GM12878 (cell line): ENCODE results near the gene MLST8. TPM values are rescaled to one million over a fixed set of nuclear protein-coding genes. Genes with fewer than 3 reads are reported as not detected.

Experiments used
- ATAC-seq: fragments of 200-7000 bp; cut with Tn5 transposase; 3 replicates; pipeline ENCODE4 v1.9.1; 2020; ENCODE audit warnings: mild to moderate bottlenecking, moderate library complexity
- BruUV-seq: library from RNA; stranded (reverse); fragments of 400-500 nt; replicated peaks from 2 replicates; lab custom pipeline; 2021; lab: Mats Ljungman, UMichigan
- CTCF ChIA-PET: fragments of 300-600 bp; sonication (Branson Sonifier 250); formaldehyde crosslinking; extraction: SDS; loops from one replicate; lab custom pipeline; 2021; ENCODE audit warnings: inconsistent platforms; lab: Yijun Ruan, JAX
- POLR2A ChIA-PET: fragments of 350-600 bp; formaldehyde crosslinking; extraction: SDS; loops from one replicate; lab custom pipeline; 2021; ENCODE audit warnings: inconsistent platforms; lab: Charles Lee
- RAD21 ChIA-PET: fragments of 300-600 bp; sonication (Branson Sonifier 250); formaldehyde crosslinking; loops from one replicate; lab custom pipeline; 2023; ENCODE audit warnings: antibody characterized with exemption; ENCODE audit not compliant: unreplicated experiment; lab: Charles Lee
- SMC1A ChIA-PET: fragments of 300-600 bp; sonication (Branson Sonifier 250); formaldehyde crosslinking; loops from one replicate; lab custom pipeline; 2023; ENCODE audit not compliant: unreplicated experiment, uncharacterized antibody; lab: Charles Lee
- DNase-seq: peaks from one replicate; pipeline ENCODE4 v3.0.0-alpha.2; 2011; ENCODE audit warnings: low read depth, low spot score
- FAIRE-seq: peaks from 3 replicates; lab custom pipeline; 2011; peaks lifted over from hg19 to GRCh38; lab: Jason Lieb, UNC
- H2AFZ ChIP-seq: 2 replicates; pipeline ENCODE4 v1.6.0; 2011; ENCODE audit warnings: low read depth, low read length, control low read depth; ENCODE audit not compliant: control insufficient read depth
- H3K27ac ChIP-seq: 2 replicates; pipeline ENCODE4 v1.5.1; 2011; ENCODE audit warnings: control low read depth; ENCODE audit not compliant: control insufficient read depth, insufficient read depth
- H3K27me3 ChIP-seq, 2 experiments: replicated peaks in 1 of 2; 2 replicates each; pipeline versions ENCODE4 v1.6.0 to v1.6.1; 2011; ENCODE audit warnings: low read length in 1 of 2; ENCODE audit not compliant: control insufficient read depth in 2 of 2, insufficient read depth in 2 of 2
- H3K36me3 ChIP-seq, 2 experiments: 2 replicates each; pipeline ENCODE4 v1.5.1; 2011; ENCODE audit warnings: low read length in 1 of 2; ENCODE audit not compliant: control insufficient read depth in 2 of 2, insufficient read depth in 2 of 2
- H3K4me1 ChIP-seq: 2 replicates; pipeline ENCODE4 v1.6.1; 2011; ENCODE audit warnings: mild to moderate bottlenecking, low read length, moderate library complexity, mixed read lengths; ENCODE audit not compliant: control insufficient read depth, insufficient read depth
- H3K4me2 ChIP-seq: 2 replicates; pipeline ENCODE4 v1.6.0; 2011; ENCODE audit warnings: control low read depth; ENCODE audit not compliant: control insufficient read depth, insufficient read depth
- H3K4me3 ChIP-seq: fragments of 200-600 bp; sonication (generic); 2 replicates; pipeline ENCODE4 v1.5.1; 2016
- H3K79me2 ChIP-seq: 2 replicates; pipeline ENCODE4 v1.6.0; 2011; ENCODE audit warnings: low read length; ENCODE audit not compliant: control insufficient read depth, insufficient read depth
- H3K9ac ChIP-seq: 2 replicates; pipeline ENCODE4 v1.8.0; 2011; ENCODE audit warnings: low read length, control low read depth, mixed read lengths; ENCODE audit not compliant: control insufficient read depth, insufficient read depth
- H3K9me3 ChIP-seq: replicated peaks from 3 replicates; pipeline ENCODE4 v1.5.1; 2011; ENCODE audit warnings: mild to moderate bottlenecking, low read length; ENCODE audit not compliant: control insufficient read depth, insufficient read depth
- H4K20me1 ChIP-seq: 2 replicates; pipeline ENCODE4 v1.6.0; 2011; ENCODE audit not compliant: control insufficient read depth, insufficient read depth
- BHLHE40 ChIP-seq, 2 experiments: fragments of 450-650 bp in 1 of 2; IDR thresholded peaks; 2 replicates each; pipeline ENCODE4 v1.6.1; 2011 to 2017; ENCODE audit warnings: low read depth in 2 of 2, borderline replicate concordance in 1 of 2, improper control_type of control experiment in 1 of 2, low read length in 1 of 2, mild to moderate bottlenecking in 1 of 2
- BRCA1 ChIP-seq: IDR thresholded peaks from 2 replicates; pipeline ENCODE4 v1.6.1; 2011; ENCODE audit warnings: low read depth, low read length, improper control_type of control experiment
- CHD4 ChIP-seq: fragments of 200-600 bp; sonication (generic); IDR thresholded peaks from 2 replicates; pipeline ENCODE4 v1.6.1; 2016; ENCODE audit warnings: mild to moderate bottlenecking
- CREM ChIP-seq: IDR thresholded peaks from 2 replicates; pipeline ENCODE4 v1.6.1; 2014; ENCODE audit warnings: antibody characterized with exemption, low read depth
- EZH2 ChIP-seq: IDR thresholded peaks from 2 replicates; pipeline ENCODE4 v1.6.1; 2012; ENCODE audit warnings: low read depth, mild to moderate bottlenecking, control low read depth, inconsistent platforms, low read length, borderline replicate concordance; ENCODE audit not compliant: control insufficient read depth
- IKZF1 ChIP-seq: fragments of 450-650 bp; conservative IDR thresholded peaks from 2 replicates; pipeline ENCODE4 v1.6.1; 2017; ENCODE audit warnings: antibody characterized with exemption, mild to moderate bottlenecking
- JUNB ChIP-seq: IDR thresholded peaks from 2 replicates; pipeline ENCODE4 v1.6.1; 2016; ENCODE audit warnings: antibody characterized with exemption, mild to moderate bottlenecking
- MTA3 ChIP-seq: IDR thresholded peaks from 2 replicates; pipeline ENCODE4 v1.6.1; 2012; ENCODE audit warnings: low read length, inconsistent platforms, borderline replicate concordance
- NR2C1 ChIP-seq: fragments of 450-650 bp; IDR thresholded peaks from 2 replicates; pipeline ENCODE4 v1.6.1; 2017; ENCODE audit warnings: antibody characterized with exemption, mild to moderate bottlenecking, moderate library complexity
- PKNOX1 ChIP-seq: fragments of 450-650 bp; IDR thresholded peaks from 2 replicates; pipeline ENCODE4 v1.6.1; 2016; ENCODE audit warnings: mild to moderate bottlenecking
- RAD21 ChIP-seq: IDR thresholded peaks from 2 replicates; pipeline ENCODE4 v1.6.1; 2011; ENCODE audit warnings: mild to moderate bottlenecking, low read depth, low read length, moderate library complexity; ENCODE audit not compliant: insufficient read depth
- SPI1 ChIP-seq: IDR thresholded peaks from 2 replicates; pipeline ENCODE4 v1.6.1; 2011; ENCODE audit warnings: low read depth, mild to moderate bottlenecking, low read length, moderate library complexity, borderline replicate concordance; ENCODE audit not compliant: insufficient read depth
- USF2 ChIP-seq: IDR thresholded peaks from 2 replicates; pipeline ENCODE4 v1.6.1; 2011; ENCODE audit warnings: low read depth, low read length, improper control_type of control experiment, borderline replicate concordance
- ZBTB11 ChIP-seq: fragments of 450-650 bp; formaldehyde crosslinking; IDR thresholded peaks from 2 replicates; pipeline ENCODE4 v1.5.0; 2022; ENCODE audit warnings: mild to moderate bottlenecking, missing genetic modification characterization
- ZNF217 ChIP-seq: fragments of 450-650 bp; IDR thresholded peaks from 2 replicates; pipeline ENCODE4 v1.6.1; 2017; ENCODE audit warnings: antibody characterized with exemption, mild to moderate bottlenecking
- ZNF274 ChIP-seq: IDR thresholded peaks from one replicate; pipeline ENCODE4 v1.8.0; 2011; ENCODE audit not compliant: insufficient read length, insufficient read depth
- WGBS: methylation state at CpG from one replicate; pipeline ENCODE4 v1.1.6; 2016; ENCODE audit warnings: low lambda C conversion rate; ENCODE audit not compliant: insufficient replicate concordance, insufficient coverage; ENCODE audit errors: missing lambda C conversion rate; 5-methylcytosine and 5-hydroxymethylcytosine counted together
- in situ Hi-C: fragments of 300-500 bp; cut with MboI; formaldehyde crosslinking; loops from 9 replicates; pipeline ENCODE4 v1.14.3; 2018; ENCODE audit warnings: mixed read lengths
- intact Hi-C: fragments of 100-400 bp; cut with micrococcal nuclease; formaldehyde crosslinking; loops from one replicate; pipeline ENCODE4 v1.14.2; 2022; ENCODE audit not compliant: unreplicated experiment
- polyA plus RNA-seq, 11 experiments: library from polyadenylated mRNA; depleted of rRNA in 4 of 11; unstranded in 6 of 11; stranded (reverse) in 5 of 11; fragments of >200 nt; fragmentation: Nextera tagmentation in 4 of 11; fragmentation: Illumina TruSeq in 1 of 11; extraction: Ambion mirVana in 4 of 11; extraction: Trizol in 1 of 11; gene quantifications; 1 replicate in 1 of 11; 2 replicates in 10 of 11; pipeline versions ENCODE4 v1.2.1 to v1.2.3, GENCODE V29; 2011 to 2016; ENCODE audit warnings: inconsistent platforms in 2 of 11, missing spikeins in 2 of 11, low read depth in 1 of 11
- total RNA-seq, 4 experiments: library from RNA; depleted of rRNA in 3 of 4; stranded (reverse); fragments of >200 nt in 3 of 4; fragmentation: Illumina TruSeq in 1 of 4; extraction: Trizol in 1 of 4; gene quantifications; 2 replicates each; pipeline versions ENCODE4 v1.2.1 to v1.2.3, GENCODE V29; 2013 to 2021

The MLST8 gene
- total and polyA plus RNA-seq, 10 of the 15 experiments (the other 5 are each of a cell fraction or from before 2014, with no cell fraction given): 1.0 to 114 (median 64.2) TPM

- TF ChIP-seq RAD21 (no peak), IKZF1 (no peak)
Observed at GRCh38 chr16:2233872-2234812, 28.9 kb downstream of the MLST8 start (continued).

- Histone ChIP-seq H2AFZ (no peak overlapping the region), H3K36me3 (peaks cover 0 to 34% of the 10 kb centered on the region in 2 experiments; a peak in 3 of 4 replicates), H3K9ac (no peak overlapping the region), H3K27ac (no peak overlapping the region), H3K79me2 (no peaks in the 10 kb centered on the region), H3K4me2 (no peak overlapping the region), H3K9me3 (no peaks in the 10 kb centered on the region), H3K4me3 (no peak overlapping the region), H4K20me1 (no peaks in the 10 kb centered on the region), H3K4me1 (no peaks in the 10 kb centered on the region), H3K27me3 (no peaks in the 10 kb centered on the region)
- 89% methylated on average over 8 of the region's 18 CpGs for WGBS
- ChIA-PET RAD21 (interaction anchor here (0.7 kb wide), 1 partner anchor 368 kb away, joined by 4 read pairs; no protein-coding TSS in a partner anchor), CTCF (no interaction called here), POLR2A (no interaction called here), SMC1A (no interaction called here)
- ATAC-seq (no peak), FAIRE-seq (no peak), DNase-seq (no peak)
- intact Hi-C loops: no loop called here
- BruUV-seq: no TSS peak
- in situ Hi-C loops: no loop called here
- TF ChIP-seq EZH2 (no peak), JUNB (no peak), NR2C1 (no peak), MTA3 (no peak), CREM (no peak), ZBTB11 (CRISPR knock-in tag) (no peak), ZNF217 (no peak), CHD4 (no peak), BHLHE40 (IDR thresholded peaks at IDR 0.05; ENCODE audit: borderline replicate concordance in 1 of 2, low read depth in 2 of 2, low read length in 1 of 2) (no peak), SPI1 (no peak), ZNF274 (no peak), PKNOX1 (no peak), USF2 (no peak), BRCA1 (no peak)
Observed at GRCh38 chr16:2234813-2235170, 29.5 kb downstream of the MLST8 start.
